GM21526 (cell line): Measurements from ENCODE around the gene TCERG1L.
"Not testable (repeated sequence)": the region's sequence is repeated elsewhere in the genome, so short reads cannot be mapped to it uniquely, and the experiment has no call there.

ENCODE experiments used
- ATAC-seq: cut with Tn5 transposase; IDR thresholded peaks from one replicate; pipeline ENCODE4 v1.9.1; 2021; ENCODE audit warnings: moderate library complexity; ENCODE audit not compliant: unreplicated experiment, low FRiP score

The TCERG1L gene

DNA sequence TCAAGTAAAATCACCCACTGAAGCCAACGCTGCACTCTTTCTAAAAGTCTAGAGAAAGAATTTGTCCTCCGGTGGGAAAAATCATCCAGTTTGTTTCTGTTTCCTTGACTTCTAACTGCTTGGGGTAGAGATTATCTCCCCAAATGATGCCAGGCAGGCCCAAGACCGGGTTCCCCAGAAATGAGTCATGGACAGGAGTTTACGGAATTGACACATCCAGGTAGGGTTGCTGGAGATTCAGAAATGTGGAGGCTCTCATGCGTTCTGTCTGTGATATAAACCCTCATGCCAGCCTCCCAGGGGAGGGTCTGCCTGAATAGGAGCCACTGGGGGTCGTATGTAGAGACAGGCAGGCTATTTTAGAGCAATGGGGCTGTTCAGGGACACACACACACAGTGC lies 230.9 kb downstream of the TCERG1L start:
- no peak for ATAC-seq

DNA sequence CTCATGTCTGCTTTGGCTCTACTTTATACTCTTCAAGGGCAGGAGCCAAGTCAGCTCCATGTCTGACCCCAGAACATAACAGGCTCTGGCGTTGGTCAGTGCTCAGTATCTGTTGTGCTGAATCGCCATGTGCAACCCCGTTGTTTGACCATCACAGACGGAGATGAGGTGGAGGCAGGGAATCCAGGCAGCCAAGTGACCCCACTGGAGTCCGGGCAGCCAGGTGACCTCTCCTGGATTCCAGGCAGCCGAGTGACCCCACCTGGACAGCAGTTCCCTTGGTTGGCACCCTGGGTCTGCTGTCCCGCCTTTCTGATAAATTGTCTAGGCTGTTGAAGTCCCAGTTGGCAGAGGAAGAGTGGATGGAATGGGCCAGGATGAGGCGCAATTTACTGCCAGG lies 232.2 kb downstream of the TCERG1L start:
- ATAC-seq: no peak

DNA sequence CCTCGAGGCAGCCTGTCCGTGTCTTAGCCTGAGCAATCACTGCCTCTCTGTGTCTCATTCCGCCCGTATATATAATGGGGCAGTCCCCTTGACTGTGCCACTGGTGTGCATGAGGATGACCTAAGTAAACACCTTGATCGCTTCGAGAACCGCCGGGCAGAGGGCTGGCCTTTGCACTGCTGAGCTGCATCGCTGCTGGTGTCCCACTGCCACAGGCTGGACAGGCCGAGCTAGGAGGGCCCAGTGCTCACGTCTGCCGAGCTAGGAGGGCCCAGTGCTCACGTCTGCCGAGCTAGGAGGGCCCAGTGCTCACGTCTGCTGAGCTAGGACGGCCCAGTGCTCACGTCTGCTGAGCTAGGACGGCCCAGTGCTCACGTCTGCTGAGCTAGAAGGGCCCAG lies 232.6 kb downstream of the TCERG1L start:
- not testable (repeated sequence) for ATAC-seq

DNA sequence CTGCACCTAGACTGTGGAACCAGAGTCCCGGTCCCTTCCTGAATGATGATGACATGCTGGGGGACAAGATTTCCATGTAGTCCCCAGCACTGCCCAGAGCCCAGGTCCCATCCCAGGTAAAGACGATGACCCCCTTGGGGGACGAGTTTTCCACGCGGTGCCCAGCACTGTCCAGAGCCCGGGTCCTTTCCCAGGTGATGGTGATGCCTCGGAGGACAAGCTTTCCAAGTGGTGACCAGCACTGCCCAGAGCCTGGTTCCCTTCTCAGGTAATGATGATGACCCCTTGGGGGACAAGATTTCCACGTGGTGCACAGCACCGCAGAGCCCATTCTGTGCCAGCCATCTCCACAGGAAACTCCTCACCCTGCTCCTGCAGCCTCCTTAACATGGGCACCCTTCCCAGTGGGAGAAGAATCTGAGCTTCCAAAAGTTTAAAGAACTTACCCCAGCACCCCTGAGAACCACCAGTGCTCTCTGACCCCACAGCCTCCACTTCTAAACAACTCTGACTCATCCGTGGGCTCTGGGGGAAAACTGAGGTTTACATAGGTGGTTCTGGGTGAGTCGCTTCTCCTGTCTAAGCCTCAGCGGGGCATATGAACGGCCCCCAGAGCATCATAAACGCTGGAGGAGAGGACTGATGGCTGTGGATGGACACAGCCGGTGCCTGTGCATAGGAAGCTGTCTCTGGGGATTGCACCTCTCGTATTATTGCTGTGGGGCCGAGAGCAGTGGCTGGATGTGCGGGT lies 233.2 kb downstream of the TCERG1L start:
- no peak for ATAC-seq

DNA sequence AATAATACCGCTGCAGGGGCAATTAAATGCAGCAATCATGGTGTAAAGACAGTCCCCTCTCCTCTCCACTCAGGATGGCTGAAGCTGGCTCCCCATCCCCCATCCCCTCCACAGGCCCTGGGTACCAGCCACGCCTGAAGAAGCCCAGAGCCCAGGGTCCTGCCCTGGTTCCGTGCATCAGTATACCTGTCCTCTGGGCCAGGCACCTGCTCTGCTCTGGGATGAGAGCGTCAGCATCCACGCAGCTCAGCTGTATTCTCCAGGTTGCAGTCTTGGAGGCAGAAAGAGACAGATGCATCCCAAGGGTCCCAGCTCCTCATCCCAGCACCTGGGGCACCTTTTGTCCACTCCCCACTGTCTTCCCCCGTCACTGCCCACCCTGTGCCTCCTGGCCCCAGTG lies 233.8 kb downstream of the TCERG1L start:
- no peak for ATAC-seq

DNA sequence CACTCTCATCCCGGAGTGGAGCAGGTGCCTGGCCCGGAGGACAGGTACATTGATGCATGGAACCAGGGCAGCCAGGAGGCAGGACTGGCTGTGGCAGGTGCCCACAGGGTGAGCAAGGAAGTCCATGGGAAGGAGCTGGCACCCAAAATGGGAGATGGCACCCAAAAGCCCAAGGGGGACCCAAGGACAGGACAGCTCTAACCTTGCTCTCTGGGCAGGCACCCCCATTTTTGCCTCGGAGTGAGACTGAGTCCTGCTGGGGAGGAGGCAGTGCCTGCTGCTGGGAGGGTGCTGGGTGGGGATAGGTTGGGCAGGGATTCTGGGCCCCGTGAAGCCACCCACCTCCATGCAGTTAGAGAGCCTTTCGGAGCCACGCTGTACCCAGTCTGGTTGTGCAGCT lies 234.5 kb downstream of the TCERG1L start:
- no peak for ATAC-seq

DNA sequence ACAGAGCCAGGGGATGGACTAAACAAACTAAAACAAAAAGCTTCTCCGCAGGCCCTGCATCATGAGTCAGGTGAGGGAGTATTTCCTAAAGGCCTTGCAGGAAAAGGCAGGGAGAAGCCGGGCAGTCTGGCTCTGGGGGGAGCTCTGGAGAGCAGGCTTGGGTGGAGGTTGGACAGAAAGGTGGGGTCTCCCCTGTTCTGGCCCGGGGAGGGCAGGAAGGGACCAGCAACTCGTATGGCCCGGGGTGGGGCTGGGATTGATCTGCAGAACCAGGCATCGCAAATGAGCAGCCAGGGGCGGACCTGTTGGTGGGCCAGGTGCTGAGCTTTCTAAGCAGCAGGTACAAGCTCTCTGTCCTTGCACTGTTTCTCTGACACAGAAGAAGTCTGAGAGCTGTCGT lies 235.2 kb downstream of the TCERG1L start:
- no peak for ATAC-seq

DNA sequence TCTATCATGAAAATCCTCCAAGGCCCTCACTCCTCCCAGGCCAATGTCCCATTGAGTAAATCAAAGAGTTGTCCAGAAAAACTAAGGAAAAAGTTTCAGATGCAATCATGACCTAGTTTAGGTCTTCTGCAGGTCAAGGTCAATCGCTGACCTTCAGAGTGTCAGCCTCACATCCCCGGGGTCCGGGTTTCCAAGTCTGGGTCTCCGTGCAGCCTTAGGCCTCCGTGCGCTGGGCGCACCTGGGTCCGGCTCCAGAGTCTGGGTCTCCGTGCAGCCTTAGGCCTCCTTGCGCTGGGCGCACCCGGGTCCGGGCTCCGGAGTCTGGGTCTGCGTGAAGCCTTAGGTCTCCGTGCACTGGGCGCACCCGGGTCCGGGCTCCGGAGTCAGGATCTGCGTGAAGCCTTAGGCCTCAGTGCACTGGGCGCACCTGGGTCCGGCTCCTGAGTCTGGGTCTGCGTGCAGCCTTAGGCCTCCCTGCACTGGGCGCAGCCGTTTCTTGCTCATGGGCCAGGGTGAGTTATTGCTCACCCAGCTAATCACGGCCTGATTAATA lies 236.2 kb downstream of the TCERG1L start:
- ATAC-seq: no peak

DNA sequence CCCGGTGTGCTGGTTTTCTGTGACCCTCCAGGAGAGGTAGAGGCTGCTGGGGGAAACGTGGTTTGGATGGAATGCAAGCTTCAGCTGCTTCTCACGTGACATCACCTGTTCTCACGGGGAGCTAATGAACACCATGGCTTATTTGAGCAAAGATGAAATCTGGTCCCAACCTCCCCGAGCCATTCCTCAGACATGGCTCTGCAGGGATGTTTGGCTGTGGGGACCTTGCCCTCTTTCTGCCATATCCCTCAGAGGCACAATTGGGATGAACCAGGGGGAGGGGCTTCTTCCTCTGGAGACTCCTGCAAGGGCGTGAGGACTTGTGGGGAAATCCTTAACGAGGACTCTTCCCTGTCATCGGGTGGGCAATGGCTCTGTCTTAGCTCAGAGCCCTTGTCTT lies 236.8 kb downstream of the TCERG1L start:
- ATAC-seq: no peak

DNA sequence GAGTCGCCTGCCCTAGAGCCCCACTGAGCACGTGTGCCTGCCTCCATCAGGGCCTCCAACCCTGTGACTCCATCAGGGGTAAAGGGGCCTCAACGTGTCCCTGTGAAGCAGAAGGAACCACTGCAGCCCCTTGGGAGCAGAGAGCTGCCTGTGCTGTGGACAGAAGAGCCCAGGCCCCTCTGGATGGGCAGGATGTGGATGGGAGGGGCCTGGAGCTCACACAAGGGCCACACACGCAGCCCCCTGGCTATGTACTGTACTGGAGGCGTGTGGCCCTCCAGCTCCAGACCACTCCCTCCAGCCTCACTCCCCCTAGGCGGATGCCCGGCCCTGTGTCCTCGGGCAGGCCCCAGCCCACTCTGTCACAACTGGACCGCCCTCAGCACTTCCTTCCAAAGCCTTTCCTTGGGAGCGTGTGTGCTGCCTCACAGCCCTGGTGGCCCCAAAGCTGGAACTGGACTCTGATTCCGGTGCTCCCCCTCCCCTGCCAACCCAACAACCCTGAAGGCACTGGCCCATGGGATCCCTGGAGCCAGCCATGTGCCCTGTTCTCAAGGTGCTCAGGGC lies 238.0 kb downstream of the TCERG1L start:
- ATAC-seq: no peak

DNA sequence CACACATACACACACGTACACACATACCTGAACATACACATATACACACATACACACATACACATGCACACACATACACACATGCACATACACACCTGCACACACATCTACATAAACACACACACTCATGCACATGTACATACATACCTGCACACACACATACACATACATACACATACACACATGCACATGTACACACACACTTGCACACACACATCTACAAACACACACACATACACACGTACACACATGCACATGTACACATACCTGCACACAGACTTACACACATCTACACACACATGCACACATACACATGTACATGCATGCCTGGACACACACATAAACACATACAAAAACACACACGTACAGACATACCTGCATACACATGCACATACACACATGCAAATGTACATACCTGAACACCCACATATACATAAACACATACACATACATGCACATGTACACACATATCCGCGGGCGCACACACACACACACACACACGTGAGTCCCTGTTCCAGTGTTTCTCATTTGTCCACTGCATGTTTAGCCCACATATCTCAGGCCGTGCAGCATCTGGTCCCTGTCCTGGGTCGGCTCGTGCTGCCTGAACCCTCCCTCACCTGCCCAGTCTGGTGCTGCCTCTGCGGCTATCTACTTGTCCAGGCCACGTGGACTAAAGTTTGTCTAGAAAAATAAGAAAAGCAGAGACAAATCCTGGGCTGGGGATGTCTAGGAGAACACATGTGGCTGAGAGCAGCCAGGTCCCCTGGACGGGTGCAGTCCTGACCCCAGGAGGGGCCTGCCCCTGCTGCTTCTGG lies 238.7 kb downstream of the TCERG1L start:
- ATAC-seq: no peak

DNA sequence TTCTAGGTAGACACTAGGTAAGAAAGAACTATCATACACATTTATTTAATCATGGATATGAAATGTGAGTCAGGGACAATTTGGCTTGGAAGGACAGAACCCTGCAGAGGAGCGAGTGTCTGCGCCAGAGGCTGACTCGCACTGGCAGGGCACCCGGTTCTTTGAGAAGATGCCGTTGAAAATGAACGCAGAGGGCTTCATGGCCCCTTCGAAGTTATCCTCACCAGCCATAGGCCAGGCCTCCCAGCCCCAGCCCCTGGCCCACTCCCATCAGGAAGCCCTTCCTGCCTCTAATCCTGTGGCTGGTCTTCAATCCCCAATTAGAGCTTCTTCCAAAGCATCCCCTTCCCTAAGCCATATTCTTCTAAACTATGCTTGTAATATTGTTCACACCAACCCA lies 239.8 kb downstream of the TCERG1L start:
- ATAC-seq: no peak

DNA sequence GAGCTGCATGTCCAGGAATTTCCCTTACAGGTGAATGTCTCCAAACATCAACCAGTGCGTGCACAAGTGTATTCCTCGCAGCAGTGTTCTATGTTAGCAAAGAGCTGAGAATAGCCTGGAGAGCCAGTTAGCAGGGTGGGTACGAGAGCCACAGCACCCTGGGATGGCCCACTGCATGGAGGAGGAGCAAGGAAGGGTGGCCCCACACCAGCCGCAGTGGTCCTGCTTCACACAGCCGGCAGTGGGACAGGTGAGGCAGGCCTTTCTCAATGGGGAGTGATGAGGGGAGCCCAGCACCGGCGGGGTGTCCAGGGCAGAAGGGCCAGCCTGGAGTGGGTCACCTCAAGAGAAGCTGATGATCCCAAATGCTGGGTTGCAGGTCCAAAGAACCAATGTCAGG lies 240.7 kb downstream of the TCERG1L start:
- no peak for ATAC-seq

DNA sequence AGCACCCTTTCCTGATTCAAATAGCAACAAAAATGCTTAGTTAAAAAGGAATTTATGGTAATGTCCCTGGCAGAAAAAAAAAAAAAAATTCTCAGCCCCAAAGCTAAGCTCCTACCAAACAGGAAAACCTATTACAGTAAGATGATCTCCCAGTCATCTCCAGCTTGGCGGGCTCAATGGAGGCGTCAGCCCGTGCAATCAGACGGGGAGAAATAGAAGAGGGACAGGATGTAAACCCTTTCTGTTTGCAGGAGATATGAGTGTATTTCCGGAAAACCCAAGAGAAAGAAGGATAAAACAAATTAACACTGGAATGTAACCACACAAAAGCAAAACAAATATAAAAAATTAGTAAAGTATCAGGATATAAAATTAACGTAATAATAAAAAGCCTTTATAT lies 242.8 kb downstream of the TCERG1L start:
- no peak for ATAC-seq

DNA sequence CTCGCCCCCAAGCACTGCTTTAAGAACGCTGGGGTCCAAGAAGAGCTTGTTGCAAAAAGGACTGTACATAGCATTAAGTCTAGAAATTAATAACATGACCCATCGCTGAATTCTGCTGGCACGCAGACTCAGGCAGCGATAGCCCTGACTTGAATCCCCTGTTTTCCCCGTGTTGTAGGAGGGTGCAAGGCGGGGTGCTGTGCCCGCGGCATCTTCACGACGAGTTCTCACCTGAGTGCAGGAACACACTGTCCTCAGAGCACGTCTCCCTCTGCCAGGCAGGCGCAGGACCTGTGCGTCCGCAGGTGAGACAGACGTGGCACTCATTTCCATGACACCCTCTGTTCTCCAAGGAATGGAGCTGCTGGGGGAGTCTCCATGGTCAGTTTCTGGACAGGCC lies 243.2 kb downstream of the TCERG1L start:
- ATAC-seq: no peak

DNA sequence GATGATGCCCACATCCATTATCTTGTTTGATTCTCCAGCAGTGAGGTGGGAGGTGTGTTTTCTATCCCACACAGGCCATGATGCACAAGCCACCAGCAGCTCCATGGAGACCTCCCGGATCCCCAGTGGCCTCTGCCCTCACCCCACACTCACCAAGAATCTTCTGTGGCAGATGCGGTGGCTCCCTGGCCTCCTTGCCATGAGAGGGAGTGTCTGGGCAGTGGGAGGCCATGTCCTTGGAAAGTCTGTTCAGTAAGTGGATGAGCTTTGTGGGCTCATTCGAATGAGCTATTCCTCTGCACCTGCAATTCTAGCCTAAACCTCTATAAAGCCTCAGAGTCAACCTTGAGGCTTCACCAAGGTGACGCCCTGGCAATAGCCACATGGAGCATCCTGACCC lies 243.8 kb downstream of the TCERG1L start:
- no peak for ATAC-seq

DNA sequence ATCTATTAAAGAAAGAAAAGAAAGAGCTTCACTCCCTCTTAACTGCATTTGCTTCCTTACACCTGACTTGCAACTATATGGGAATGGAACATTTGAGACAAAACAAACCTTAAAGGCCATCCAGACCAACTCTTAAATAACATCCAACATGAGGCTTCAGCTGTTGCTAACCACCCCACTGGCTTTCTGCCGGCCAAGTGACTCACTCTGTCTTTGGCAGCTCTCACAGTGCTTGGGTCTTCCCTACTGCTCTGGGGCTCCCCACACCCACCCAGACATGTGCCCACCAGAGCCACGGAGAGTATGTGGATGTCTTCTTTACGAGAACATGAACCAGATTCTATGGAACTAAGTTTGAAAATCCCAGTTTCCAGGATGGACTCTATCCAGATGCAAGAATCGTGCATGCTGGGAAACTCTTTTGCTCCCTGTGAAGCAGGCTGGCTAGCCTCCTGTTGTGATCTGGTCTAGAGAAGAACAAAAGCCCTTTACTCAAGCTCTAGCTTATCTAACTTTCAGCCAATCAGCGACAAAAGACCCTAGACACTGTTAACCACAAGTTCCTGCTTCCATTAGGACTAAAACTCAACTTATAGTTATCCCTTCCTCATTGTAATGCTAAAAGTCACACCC lies 245.7 kb downstream of the TCERG1L start:
- ATAC-seq: no peak

DNA sequence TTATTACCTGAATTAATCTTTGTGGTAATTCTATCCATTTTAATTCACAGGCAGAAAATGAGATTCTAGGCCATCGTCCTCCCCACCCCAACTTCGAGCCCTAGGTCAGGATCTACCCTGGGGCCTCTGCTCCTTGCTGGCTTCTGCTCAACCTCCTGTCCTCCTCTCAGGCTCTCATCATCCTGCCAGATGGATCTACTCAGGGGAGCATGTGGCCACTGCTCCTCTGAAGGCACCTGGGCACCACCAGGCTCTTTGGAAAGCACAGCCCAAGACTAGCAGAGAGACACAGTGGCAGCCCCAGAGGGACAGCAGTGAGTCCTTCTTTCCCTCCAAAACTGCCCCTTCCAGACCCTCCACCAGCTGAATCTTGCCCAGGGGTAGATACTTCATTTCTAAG lies 248.2 kb downstream of the TCERG1L start:
- ATAC-seq: no peak

DNA sequence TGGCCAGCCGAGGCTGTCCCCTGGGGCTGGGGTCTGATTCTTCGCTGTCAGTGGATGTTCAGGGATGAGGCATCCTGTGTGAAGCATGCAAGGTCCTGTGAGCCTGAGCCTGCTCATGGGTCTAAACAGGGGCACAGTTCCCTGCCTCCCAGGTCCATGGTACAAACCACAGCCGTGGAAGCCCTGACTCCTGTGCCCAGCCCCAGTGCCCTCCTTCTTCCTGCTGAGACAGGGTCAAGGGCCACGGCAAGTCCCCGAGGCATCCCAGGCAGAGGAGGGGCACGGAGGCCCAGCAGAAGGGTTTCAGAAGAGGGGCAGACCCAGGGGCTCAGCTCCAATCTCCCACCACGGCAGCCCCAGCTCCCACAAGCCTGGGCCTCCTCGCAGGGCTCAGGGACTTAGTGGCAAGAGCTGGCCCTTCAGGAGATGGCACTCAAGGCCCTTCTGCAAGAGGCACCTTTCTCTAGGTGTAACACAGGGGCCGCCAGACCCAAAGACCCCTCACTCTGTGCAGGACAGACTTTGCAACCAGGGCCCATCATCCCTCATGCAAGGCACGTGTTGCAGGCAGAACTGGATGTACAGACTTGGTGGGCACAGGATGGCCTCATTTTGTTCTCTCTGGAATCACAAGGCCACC lies 248.8 kb downstream of the TCERG1L start:
- no peak for ATAC-seq

DNA sequence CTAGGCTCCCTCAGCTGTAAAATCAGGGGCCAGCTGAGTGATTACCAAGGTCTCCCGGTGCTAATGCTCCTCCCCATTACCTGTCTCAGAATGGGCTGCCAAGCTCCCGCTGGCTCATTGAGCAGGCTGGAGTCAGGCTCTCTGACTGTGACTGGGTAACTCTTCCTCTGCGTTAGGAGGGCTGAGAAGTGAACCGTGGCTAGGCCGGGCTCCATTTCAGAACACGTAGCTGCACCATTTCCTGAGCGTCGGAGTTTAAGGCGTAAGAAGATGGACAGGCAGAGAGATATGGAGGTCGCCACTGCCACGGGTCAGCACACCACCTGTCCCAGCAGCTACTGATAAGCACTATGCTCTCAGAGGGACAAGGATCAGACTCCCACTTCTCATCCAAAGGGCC lies 250.3 kb downstream of the TCERG1L start:
- no peak for ATAC-seq

DNA sequence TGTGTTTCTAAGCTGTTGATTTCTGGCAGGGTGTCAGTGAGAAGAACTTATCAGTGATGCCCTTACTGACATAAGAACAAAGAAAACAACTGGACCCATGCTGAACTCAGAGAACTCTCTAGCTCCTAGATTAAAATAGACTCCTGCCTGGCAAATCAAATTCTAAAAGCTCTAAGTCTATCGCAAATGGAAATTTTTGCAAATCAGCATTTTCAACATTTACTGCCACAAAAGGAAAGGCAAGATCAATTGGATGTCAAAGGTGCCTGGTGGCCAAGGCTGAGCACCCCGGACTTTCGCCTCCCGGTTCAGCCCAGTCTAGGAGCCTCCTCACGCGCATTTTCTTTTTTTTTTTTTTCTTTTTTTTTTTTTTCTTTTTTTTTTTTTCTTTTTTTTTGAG lies 251.6 kb downstream of the TCERG1L start:
- ATAC-seq: no peak
